Kidney epithelial cell (primary cell): ENCODE results near the gene HIF1AN. TPM values are rescaled to one million over a fixed set of nuclear protein-coding genes. Genes with fewer than 3 reads are reported as not detected.
A peak's percentile ranks its signal among the peaks of the same experiment; 100 is the strongest.

Experiments used
- DNase-seq: peaks from one replicate; pipeline ENCODE4 v3.0.0-alpha.2; 2010; ENCODE audit warnings: low read depth
- H3K27me3 ChIP-seq: 2 replicates; pipeline ENCODE4 v1.6.0; 2011; ENCODE audit warnings: low read length; ENCODE audit not compliant: control insufficient read depth, insufficient read depth
- H3K36me3 ChIP-seq: 2 replicates; pipeline ENCODE4 v1.5.1; 2011; ENCODE audit warnings: low read length; ENCODE audit not compliant: control insufficient read depth, insufficient read depth
- H3K4me3 ChIP-seq: 2 replicates; pipeline ENCODE4 v1.5.1; 2011; ENCODE audit warnings: low read depth, mild to moderate bottlenecking, control low read depth, low read length
- total RNA-seq: library from RNA; depleted of rRNA; stranded (reverse); fragments of >200 nt; gene quantifications from 2 replicates; pipeline ENCODE4 v1.2.3, GENCODE V29; 2015
- TF ChIP-seq, protein P1 (sequence below): IDR thresholded peaks from 2 replicates; pipeline ENCODE4 v1.5.1; 2011; ENCODE audit warnings: mild to moderate bottlenecking, moderate library complexity, low read length, control low read depth, inconsistent platforms; ENCODE audit not compliant: insufficient read depth, poor library complexity, severe bottlenecking

The HIF1AN gene
- total RNA-seq, 1 donor from 2014 or later = 11.4 TPM

DNA sequence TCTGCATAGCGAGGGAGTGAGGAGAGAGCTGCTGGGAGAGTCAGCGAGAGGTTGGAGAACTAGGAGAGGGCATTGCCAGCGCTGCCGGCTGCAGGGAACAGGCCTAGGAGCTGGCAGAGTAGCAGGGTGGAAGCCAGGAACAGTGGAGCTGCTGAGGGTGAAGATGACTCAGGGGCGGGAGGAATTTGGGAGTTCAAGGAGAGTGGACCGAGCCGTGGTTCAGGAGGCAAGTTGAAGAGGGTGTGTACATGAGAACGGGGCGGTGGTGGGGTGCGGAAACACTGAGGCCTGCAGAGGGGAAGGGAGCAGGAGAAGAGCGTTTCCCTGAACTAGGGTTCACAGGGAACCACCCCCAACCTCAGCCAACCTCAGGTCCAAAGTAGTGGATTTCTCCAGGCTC, 31.5 kb downstream of the HIF1AN start:
- DNase-seq = no peak
- Histone ChIP-seq H3K36me3 (no peaks in the 10 kb centered on the region), H3K27me3 (peaks cover 59% of the 10 kb centered on the region), H3K4me3 (no peak overlapping the region)
- TF ChIP-seq, protein P1, sequence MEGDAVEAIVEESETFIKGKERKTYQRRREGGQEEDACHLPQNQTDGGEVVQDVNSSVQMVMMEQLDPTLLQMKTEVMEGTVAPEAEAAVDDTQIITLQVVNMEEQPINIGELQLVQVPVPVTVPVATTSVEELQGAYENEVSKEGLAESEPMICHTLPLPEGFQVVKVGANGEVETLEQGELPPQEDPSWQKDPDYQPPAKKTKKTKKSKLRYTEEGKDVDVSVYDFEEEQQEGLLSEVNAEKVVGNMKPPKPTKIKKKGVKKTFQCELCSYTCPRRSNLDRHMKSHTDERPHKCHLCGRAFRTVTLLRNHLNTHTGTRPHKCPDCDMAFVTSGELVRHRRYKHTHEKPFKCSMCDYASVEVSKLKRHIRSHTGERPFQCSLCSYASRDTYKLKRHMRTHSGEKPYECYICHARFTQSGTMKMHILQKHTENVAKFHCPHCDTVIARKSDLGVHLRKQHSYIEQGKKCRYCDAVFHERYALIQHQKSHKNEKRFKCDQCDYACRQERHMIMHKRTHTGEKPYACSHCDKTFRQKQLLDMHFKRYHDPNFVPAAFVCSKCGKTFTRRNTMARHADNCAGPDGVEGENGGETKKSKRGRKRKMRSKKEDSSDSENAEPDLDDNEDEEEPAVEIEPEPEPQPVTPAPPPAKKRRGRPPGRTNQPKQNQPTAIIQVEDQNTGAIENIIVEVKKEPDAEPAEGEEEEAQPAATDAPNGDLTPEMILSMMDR = no peak

DNA sequence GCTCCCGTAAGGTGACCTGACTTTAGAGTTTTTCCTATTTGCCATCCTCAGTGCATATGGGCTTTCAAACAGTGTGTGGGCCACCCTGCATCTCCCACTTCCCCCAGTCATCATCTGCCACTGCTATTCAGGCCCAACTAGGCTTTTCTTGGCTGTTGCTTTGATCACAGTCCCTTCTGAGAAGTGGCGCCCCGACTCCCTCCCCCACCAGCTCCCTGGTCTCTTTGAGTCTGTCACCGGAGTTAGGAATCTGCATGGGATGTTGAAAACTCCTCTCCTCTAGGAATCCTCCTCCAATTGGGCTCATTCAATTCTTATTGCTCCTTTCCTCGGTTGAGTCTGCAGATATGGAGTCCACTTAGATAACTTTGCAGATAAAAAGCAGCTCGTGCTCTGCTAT, 32.1 kb downstream of the HIF1AN start:
- H3K27me3 ChIP-seq = peaks cover 53% of the 10 kb centered on the region
- no peak for DNase-seq
- H3K4me3 ChIP-seq = no peak overlapping the region
- TF ChIP-seq, protein P1 = no peak
- no peaks in the 10 kb centered on the region for H3K36me3 ChIP-seq

GRCh38 chr10:100568912-100569311, 33.2 kb downstream of the HIF1AN start:
- TF ChIP-seq, protein P1 = no peak
- Histone ChIP-seq H3K4me3 (no peak overlapping the region), H3K36me3 (no peaks in the 10 kb centered on the region), H3K27me3 (peaks cover 48% of the 10 kb centered on the region)
- DNase-seq = no peak

- H3K27me3 ChIP-seq = peaks cover 49% of the 10 kb centered on the region
- no peaks in the 10 kb centered on the region for H3K36me3 ChIP-seq
- TF ChIP-seq, protein P1 = peak; percentile 53
- DNase-seq = no peak
- peak overlapping the region; percentile 41 for H3K4me3 ChIP-seq
These were observed 34.1 kb downstream of the HIF1AN start for GRCh38 chr10:100569687-100570481.

DNA sequence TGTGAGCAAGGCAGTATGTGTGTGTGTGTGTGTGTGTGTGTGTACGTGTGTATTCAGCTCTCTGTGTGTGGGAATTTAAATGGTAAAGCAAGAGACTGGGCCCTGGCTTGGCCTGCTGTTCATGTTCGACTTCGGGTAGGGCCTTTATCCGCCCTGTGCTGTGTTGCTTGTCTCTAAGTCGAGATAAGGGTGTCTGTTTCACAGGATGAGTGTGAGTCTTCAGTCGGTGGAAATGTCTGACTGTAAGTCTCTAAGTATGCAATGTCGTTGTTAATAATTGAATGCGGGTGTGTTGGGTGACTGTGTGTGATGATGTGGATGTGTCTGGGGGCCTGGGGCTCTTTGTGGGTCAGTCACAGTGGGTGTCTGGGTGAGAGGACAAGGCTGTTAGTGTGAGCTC, 34.8 kb downstream of the HIF1AN start:
- H3K4me3 ChIP-seq = no peak overlapping the region
- DNase-seq = no peak
- H3K27me3 ChIP-seq = peaks cover 43% of the 10 kb centered on the region
- H3K36me3 ChIP-seq = no peaks in the 10 kb centered on the region
- TF ChIP-seq, protein P1 = no peak
